HG02870 (cell line): Measurements from ENCODE around the gene ERICH2.

Source experiments
- ATAC-seq: cut with Tn5 transposase; IDR thresholded peaks from one replicate; pipeline ENCODE4 v1.9.1; 2021; ENCODE audit warnings: mild to moderate bottlenecking, moderate library complexity; ENCODE audit not compliant: unreplicated experiment

Gene ERICH2

GRCh38 chr2:170815746-170816503, 45.7 kb downstream of the ERICH2 start:
- no peak for ATAC-seq

GRCh38 chr2:170816504-170817092, 46.4 kb downstream of the ERICH2 start, which contains the start of gene GAD1:
Gene GAD1 (plus strand): TSS chr2:170816887. CDS start chr2:170818592, 1,705 bp downstream.
- ATAC-seq = no peak

- ATAC-seq = no peak
These were observed 47.2 kb downstream of the ERICH2 start for GRCh38 chr2:170817093-170818035.

- ATAC-seq = no peak
These were observed 48.0 kb downstream of the ERICH2 start for GRCh38 chr2:170818036-170818751.

- ATAC-seq = no peak
These were observed 48.7 kb downstream of the ERICH2 start for GRCh38 chr2:170818752-170819470.

- ATAC-seq = no peak
These were observed 49.8 kb downstream of the ERICH2 start for GRCh38 chr2:170819680-170820664.

- peak; percentile 46 for ATAC-seq
These were observed 50.8 kb downstream of the ERICH2 start for GRCh38 chr2:170820757-170821530.

- ATAC-seq = no peak
These were observed 51.5 kb downstream of the ERICH2 start for GRCh38 chr2:170821531-170822289.

- no peak for ATAC-seq
These were observed 52.3 kb downstream of the ERICH2 start for GRCh38 chr2:170822290-170823087.

GRCh38 chr2:170823088-170823897, 53.1 kb downstream of the ERICH2 start:
- ATAC-seq = no peak

GRCh38 chr2:170823898-170824215, 53.7 kb downstream of the ERICH2 start:
- ATAC-seq = no peak

GRCh38 chr2:170824526-170825015, 54.4 kb downstream of the ERICH2 start:
- ATAC-seq = no peak

GRCh38 chr2:170827841-170828532, 57.8 kb downstream of the ERICH2 start:
- no peak for ATAC-seq

- ATAC-seq = no peak
These were observed 58.3 kb downstream of the ERICH2 start for GRCh38 chr2:170828533-170828916.

- ATAC-seq = no peak
These were observed 58.9 kb downstream of the ERICH2 start for GRCh38 chr2:170829036-170829435.
